K562 (cell line): Measurements from ENCODE around the gene MAML1. TPM values are rescaled to one million over a fixed set of nuclear protein-coding genes. Genes with fewer than 3 reads are reported as not detected.

Source experiments
- ARID1B ChIP-seq: fragments of 450-650 bp; IDR thresholded peaks from 2 replicates; pipeline ENCODE4 v1.6.1; 2016; ENCODE audit warnings: antibody characterized with exemption, mild to moderate bottlenecking, inconsistent platforms
- BRD9 ChIP-seq: fragments of 450-650 bp; IDR thresholded peaks from 2 replicates; pipeline ENCODE4 v1.6.1; 2018; ENCODE audit warnings: low read depth; ENCODE audit not compliant: partially characterized antibody
- BRF1 ChIP-seq: IDR thresholded peaks from 3 replicates; pipeline ENCODE4 v1.6.1; 2011; ENCODE audit warnings: borderline replicate concordance, mild to moderate bottlenecking; ENCODE audit not compliant: insufficient read length; ENCODE audit errors: extremely low read depth
- CBX1 ChIP-seq: sonication (generic); IDR thresholded peaks from 2 replicates; pipeline ENCODE4 v1.6.1; 2016; ENCODE audit warnings: antibody characterized with exemption, low read depth, mild to moderate bottlenecking
- EP400 ChIP-seq: fragments of 450-650 bp; IDR thresholded peaks from 2 replicates; pipeline ENCODE4 v1.6.1; 2017; ENCODE audit warnings: antibody characterized with exemption, mild to moderate bottlenecking, moderate library complexity
- FOXM1 ChIP-seq, 2 experiments: fragments of 450-650 bp in 1 of 2; sonication (generic) in 1 of 2; formaldehyde crosslinking in 1 of 2; IDR thresholded peaks; 2 replicates each; pipeline versions ENCODE4 v1.6.1 to v1.9.0; 2017 to 2022; ENCODE audit warnings: low read depth in 2 of 2, mild to moderate bottlenecking in 2 of 2, missing genetic modification reagents in 1 of 2, moderate library complexity in 1 of 2
- HMG20A ChIP-seq: fragments of 450-650 bp; formaldehyde crosslinking; conservative IDR thresholded peaks from 2 replicates; pipeline ENCODE4 v1.4.0; 2020; ENCODE audit warnings: mild to moderate bottlenecking, mixed read lengths
- JUND ChIP-seq, 2 experiments: IDR thresholded peaks; 2 replicates in 1 of 2; 3 replicates in 1 of 2; pipeline ENCODE4 v1.6.1; 2011; ENCODE audit warnings: borderline replicate concordance in 2 of 2, low read depth in 2 of 2, low read length in 2 of 2, improper control_type of control experiment in 1 of 2, missing biosample characterization in 1 of 2, missing genetic modification characterization in 1 of 2, missing genetic modification reagents in 1 of 2
- NEUROD1 ChIP-seq: fragments of 150-350 bp; IDR thresholded peaks from 2 replicates; pipeline ENCODE4 v1.6.1; 2014; ENCODE audit warnings: borderline replicate concordance, low read length, low read depth; ENCODE audit not compliant: partially characterized antibody
- NFE2 ChIP-seq: IDR thresholded peaks from 2 replicates; pipeline ENCODE4 v1.6.1; 2014; ENCODE audit warnings: antibody characterized with exemption, low read depth
- SLC30A9 ChIP-seq: fragments of 250-450 bp; sonication (Bioruptor Pico); IDR thresholded peaks from 2 replicates; pipeline ENCODE4 v1.8.0; 2022; ENCODE audit warnings: mild to moderate bottlenecking, moderate library complexity
- ZNF232 ChIP-seq: sonication (generic); formaldehyde crosslinking; IDR thresholded peaks from 2 replicates; pipeline ENCODE4 v1.8.0; 2022; ENCODE audit warnings: mild to moderate bottlenecking, missing genetic modification reagents
- ZNF282 ChIP-seq: sonication (generic); formaldehyde crosslinking; IDR thresholded peaks from 2 replicates; pipeline ENCODE4 v1.8.1; 2023; ENCODE audit warnings: missing genetic modification reagents
- ZNF584 ChIP-seq: fragments of 200-800 bp; sonication (Bioruptor generic); IDR thresholded peaks from 2 replicates; pipeline ENCODE4 v1.6.1; 2016; ENCODE audit warnings: low read depth, mild to moderate bottlenecking, missing genetic modification characterization, missing compliant biosample characterization
- ZSCAN29 ChIP-seq: fragments of 450-650 bp; IDR thresholded peaks from 2 replicates; pipeline ENCODE4 v1.6.1; 2017
- polyA plus RNA-seq, 8 experiments: library from polyadenylated mRNA; depleted of rRNA in 4 of 8; stranded (reverse) in 5 of 8; unstranded in 3 of 8; fragments of >200 nt; fragmentation: Nextera tagmentation in 2 of 8; fragmentation: Illumina TruSeq in 1 of 8; extraction: Ambion mirVana in 2 of 8; extraction: Trizol in 1 of 8; gene quantifications; 2 replicates each; pipeline versions ENCODE4 v1.2.1 to v1.2.3, GENCODE V29; 2011 to 2014; ENCODE audit warnings: inconsistent platforms in 1 of 8, missing spikeins in 1 of 8
- total RNA-seq, 7 experiments: library from RNA; depleted of rRNA in 6 of 7; stranded (reverse); fragments of >200 nt in 6 of 7; fragmentation: Illumina TruSeq in 2 of 7; extraction: Trizol in 2 of 7; gene quantifications; 2 replicates each; pipeline versions ENCODE4 v1.2.1 to v1.2.3, GENCODE V29; 2011 to 2021; ENCODE audit warnings: low replicate concordance in 1 of 7
- TF ChIP-seq, protein P1 (sequence below), 2 experiments: fragments of 450-650 bp in 1 of 2; sonication (generic) in 1 of 2; formaldehyde crosslinking in 1 of 2; IDR thresholded peaks; 2 replicates each; pipeline versions ENCODE4 v1.7.1 to v1.9.0; 2016 to 2022; ENCODE audit warnings: inconsistent platforms in 1 of 2, mild to moderate bottlenecking in 1 of 2, missing genetic modification reagents in 1 of 2
- TF ChIP-seq, protein P2 (sequence below): fragments of 450-650 bp; IDR thresholded peaks from 2 replicates; pipeline ENCODE4 v1.6.1; 2016; ENCODE audit warnings: antibody characterized with exemption

MAML1 gene
- total and polyA plus RNA-seq, 9 of the 15 experiments (the other 6 are each of a cell fraction or from before 2014, with no cell fraction given), result 0.32 to 18.4 (median 7.0) TPM

DNA sequence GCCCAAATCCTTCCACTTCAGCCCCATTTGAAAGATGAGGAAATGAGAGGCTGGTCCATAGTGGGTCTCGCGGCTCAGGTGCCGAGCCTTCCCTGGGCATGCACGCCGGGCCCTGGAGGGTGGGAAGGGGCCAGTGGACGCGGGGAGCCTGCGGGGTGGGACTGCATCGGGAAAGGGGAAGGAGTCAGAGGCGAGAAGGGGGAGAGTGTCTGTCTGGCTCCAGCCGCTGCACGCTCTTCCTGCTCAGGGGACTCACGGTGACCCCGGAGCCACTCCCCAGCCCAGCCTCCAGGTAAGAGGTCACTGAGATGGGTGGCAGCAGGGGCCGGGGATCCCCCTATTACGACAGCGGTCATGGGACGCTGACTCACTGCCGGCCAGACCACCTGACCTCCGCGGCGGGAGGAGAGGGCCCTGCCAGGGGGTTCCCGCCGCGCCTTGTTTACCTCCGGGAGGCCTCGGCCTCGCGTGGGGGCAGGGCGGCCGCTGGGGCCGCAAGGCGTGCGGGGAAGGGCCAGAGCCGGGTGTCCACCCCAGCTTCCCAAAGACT is 86.2 kb downstream of the MAML1 start (continued):
- TF ChIP-seq, protein P1, sequence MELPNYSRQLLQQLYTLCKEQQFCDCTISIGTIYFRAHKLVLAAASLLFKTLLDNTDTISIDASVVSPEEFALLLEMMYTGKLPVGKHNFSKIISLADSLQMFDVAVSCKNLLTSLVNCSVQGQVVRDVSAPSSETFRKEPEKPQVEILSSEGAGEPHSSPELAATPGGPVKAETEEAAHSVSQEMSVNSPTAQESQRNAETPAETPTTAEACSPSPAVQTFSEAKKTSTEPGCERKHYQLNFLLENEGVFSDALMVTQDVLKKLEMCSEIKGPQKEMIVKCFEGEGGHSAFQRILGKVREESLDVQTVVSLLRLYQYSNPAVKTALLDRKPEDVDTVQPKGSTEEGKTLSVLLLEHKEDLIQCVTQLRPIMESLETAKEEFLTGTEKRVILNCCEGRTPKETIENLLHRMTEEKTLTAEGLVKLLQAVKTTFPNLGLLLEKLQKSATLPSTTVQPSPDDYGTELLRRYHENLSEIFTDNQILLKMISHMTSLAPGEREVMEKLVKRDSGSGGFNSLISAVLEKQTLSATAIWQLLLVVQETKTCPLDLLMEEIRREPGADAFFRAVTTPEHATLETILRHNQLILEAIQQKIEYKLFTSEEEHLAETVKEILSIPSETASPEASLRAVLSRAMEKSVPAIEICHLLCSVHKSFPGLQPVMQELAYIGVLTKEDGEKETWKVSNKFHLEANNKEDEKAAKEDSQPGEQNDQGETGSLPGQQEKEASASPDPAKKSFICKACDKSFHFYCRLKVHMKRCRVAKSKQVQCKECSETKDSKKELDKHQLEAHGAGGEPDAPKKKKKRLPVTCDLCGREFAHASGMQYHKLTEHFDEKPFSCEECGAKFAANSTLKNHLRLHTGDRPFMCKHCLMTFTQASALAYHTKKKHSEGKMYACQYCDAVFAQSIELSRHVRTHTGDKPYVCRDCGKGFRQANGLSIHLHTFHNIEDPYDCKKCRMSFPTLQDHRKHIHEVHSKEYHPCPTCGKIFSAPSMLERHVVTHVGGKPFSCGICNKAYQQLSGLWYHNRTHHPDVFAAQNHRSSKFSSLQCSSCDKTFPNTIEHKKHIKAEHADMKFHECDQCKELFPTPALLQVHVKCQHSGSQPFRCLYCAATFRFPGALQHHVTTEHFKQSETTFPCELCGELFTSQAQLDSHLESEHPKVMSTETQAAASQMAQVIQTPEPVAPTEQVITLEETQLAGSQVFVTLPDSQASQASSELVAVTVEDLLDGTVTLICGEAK (IDR thresholded peaks at IDR 0.05), result 0 out of 2 replicates have a peak, but pooled peaks have one; percentile 24
- TF ChIP-seq, protein P1 (CRISPR knock-in tag; IDR thresholded peaks at IDR 0.05), result no peak
- TF ChIP-seq BRF1, result no peak
- 0 out of 2 replicates have a peak, but pooled peaks have one; percentile 38 for TF ChIP-seq FOXM1 (IDR thresholded peaks at IDR 0.05; ENCODE audit: low read depth)
- no peak for TF ChIP-seq FOXM1 (CRISPR knock-in tag; IDR thresholded peaks at IDR 0.05; ENCODE audit: low read depth)
- TF ChIP-seq NEUROD1, result peak; percentile 93
- TF ChIP-seq JUND (IDR thresholded peaks at IDR 0.05; ENCODE audit: borderline replicate concordance, low read depth, low read length), result peak; percentile 99
- TF ChIP-seq JUND (tag; IDR thresholded peaks at IDR 0.05; ENCODE audit: borderline replicate concordance, low read depth, low read length), result peak; percentile 95; the same call in 1 of the 3 replicates
- TF ChIP-seq NFE2, result peak; percentile 91
- no peak for TF ChIP-seq BRD9
- no peak for TF ChIP-seq ZNF282 (CRISPR knock-in tag)
- no peak for TF ChIP-seq HMG20A
- no peak for TF ChIP-seq CBX1
- no peak for TF ChIP-seq ZNF232
- TF ChIP-seq EP400, result peak; percentile 87; the same call in 1 of the 2 replicates
- TF ChIP-seq SLC30A9 (CRISPR knock-in tag), result no peak
- TF ChIP-seq, protein P2, sequence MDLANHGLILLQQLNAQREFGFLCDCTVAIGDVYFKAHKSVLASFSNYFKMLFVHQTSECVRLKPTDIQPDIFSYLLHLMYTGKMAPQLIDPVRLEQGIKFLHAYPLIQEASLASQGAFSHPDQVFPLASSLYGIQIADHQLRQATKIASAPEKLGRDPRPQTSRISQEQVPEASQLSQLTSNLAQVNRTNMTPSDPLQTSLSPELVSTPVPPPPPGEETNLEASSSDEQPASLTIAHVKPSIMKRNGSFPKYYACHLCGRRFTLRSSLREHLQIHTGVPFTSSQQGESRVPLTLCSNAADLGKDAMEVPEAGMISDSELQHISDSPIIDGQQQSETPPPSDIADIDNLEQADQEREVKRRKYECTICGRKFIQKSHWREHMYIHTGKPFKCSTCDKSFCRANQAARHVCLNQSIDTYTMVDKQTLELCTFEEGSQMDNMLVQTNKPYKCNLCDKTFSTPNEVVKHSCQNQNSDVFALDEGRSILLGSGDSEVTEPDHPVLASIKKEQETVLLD, result peak; percentile 12; the same call in 1 of the 2 replicates
- TF ChIP-seq ZSCAN29, result no peak
- peak; percentile 81 for TF ChIP-seq ARID1B
- TF ChIP-seq ZNF584 (CRISPR knock-in tag), result no peak; the same call in 1 of the 2 replicates
